K562 (cell line): ENCODE results near the gene VGF. TPM values are rescaled to one million over a fixed set of nuclear protein-coding genes. Genes with fewer than 3 reads are reported as not detected.

ENCODE experiments used
- ATAC-seq: fragments of 200-7000 bp; cut with Tn5 transposase; 3 replicates; pipeline ENCODE4 v1.9.1; 2020; ENCODE audit warnings: moderate library complexity
- BruUV-seq: library from RNA; stranded (reverse); fragments of 400-500 nt; replicated peaks from 2 replicates; lab custom pipeline; 2021; lab: Mats Ljungman, UMichigan
- CTCF ChIA-PET: fragments of 300-600 bp; formaldehyde crosslinking; extraction: SDS; loops from one replicate; lab custom pipeline; 2021; ENCODE audit warnings: low intra/inter-chr PET ratio; lab: Yijun Ruan, JAX
- POLR2A ChIA-PET: fragments of 300-600, 350-650 bp; sonication (Branson Sonifier 250); formaldehyde crosslinking; extraction: SDS; loops from one replicate; lab custom pipeline; 2021; ENCODE audit warnings: antibody characterized with exemption, inconsistent platforms; lab: Yijun Ruan, JAX
- DNase-seq, 4 experiments: peaks; one replicate each; pipeline versions ENCODE4 v3.0.0 to v3.0.0-alpha.2; 2011 to 2018; ENCODE audit warnings: low spot score in 3 of 4, mixed read lengths in 3 of 4; ENCODE audit errors: extremely low read depth in 1 of 4
- FAIRE-seq: peaks from 2 replicates; lab custom pipeline; 2011; peaks lifted over from hg19 to GRCh38; lab: Jason Lieb, UNC
- H2AFZ ChIP-seq: 2 replicates; pipeline ENCODE4 v1.6.0; 2011; ENCODE audit warnings: low read depth, low read length, control low read depth, inconsistent platforms
- H3K27ac ChIP-seq: fragments of 200-600 bp; 3 replicates; pipeline ENCODE4 v1.8.0; 2011; ENCODE audit warnings: low read depth, mild to moderate bottlenecking, control low read depth, inconsistent platforms, low read length, moderate library complexity, mixed read lengths; ENCODE audit errors: extremely low read depth
- H3K27me3 ChIP-seq, 2 experiments: fragments of 300-600 bp in 1 of 2; 2 replicates in 1 of 2; 3 replicates in 1 of 2; pipeline versions ENCODE4 v1.6.0 to v1.8.0; 2011; ENCODE audit warnings: inconsistent platforms in 2 of 2, low read length in 2 of 2, mild to moderate bottlenecking in 1 of 2, mixed read lengths in 1 of 2, moderate library complexity in 1 of 2; ENCODE audit not compliant: control insufficient read depth in 2 of 2, insufficient read depth in 2 of 2
- H3K36me3 ChIP-seq: fragments of 300-600 bp; 3 replicates; pipeline ENCODE4 v1.8.0; 2011; ENCODE audit warnings: mild to moderate bottlenecking, low read length, inconsistent platforms; ENCODE audit not compliant: control insufficient read depth, insufficient read depth
- H3K4me1 ChIP-seq, 2 experiments: fragments of 200-600 bp in 1 of 2; replicated peaks in 1 of 2; 2 replicates in 1 of 2; 3 replicates in 1 of 2; pipeline versions ENCODE4 v1.5.1 to v1.8.0; 2011; ENCODE audit warnings: inconsistent platforms in 2 of 2, low read length in 2 of 2, mild to moderate bottlenecking in 1 of 2, mixed read lengths in 1 of 2, moderate library complexity in 1 of 2; ENCODE audit not compliant: control insufficient read depth in 2 of 2, insufficient read depth in 2 of 2
- H3K4me2 ChIP-seq: 2 replicates; pipeline ENCODE4 v1.6.1; 2011; ENCODE audit warnings: low read length, control low read depth, inconsistent platforms, mixed read lengths; ENCODE audit not compliant: insufficient read depth
- H3K4me3 ChIP-seq: fragments of 200-600 bp; sonication (generic), shearing (Covaris generic); 2 replicates; pipeline ENCODE4 v1.5.1; 2016; ENCODE audit warnings: control low read depth, inconsistent platforms
- H3K79me2 ChIP-seq: fragments of 200-600 bp; 3 replicates; pipeline ENCODE4 v1.8.0; 2011; ENCODE audit warnings: low read length, inconsistent platforms; ENCODE audit not compliant: control insufficient read depth, insufficient read depth
- H3K9ac ChIP-seq, 2 experiments: 2 replicates each; pipeline versions ENCODE4 v1.6.0 to v1.6.1; 2011; ENCODE audit warnings: low read depth in 2 of 2, low read length in 2 of 2, control low read depth in 1 of 2, inconsistent platforms in 1 of 2, mild to moderate bottlenecking in 1 of 2, mixed read lengths in 1 of 2; ENCODE audit not compliant: insufficient read depth in 1 of 2
- H3K9me1 ChIP-seq: one replicate; pipeline ENCODE4 v1.6.0; 2011; ENCODE audit warnings: inconsistent platforms, mild to moderate bottlenecking, low read length, moderate library complexity; ENCODE audit not compliant: control insufficient read depth, insufficient read depth
- H3K9me3 ChIP-seq: replicated peaks from 2 replicates; pipeline ENCODE4 v1.5.1; 2011; ENCODE audit warnings: low read depth, low read length, inconsistent platforms; ENCODE audit not compliant: control insufficient read depth, insufficient read depth
- H4K20me1 ChIP-seq: replicated peaks from 2 replicates; pipeline ENCODE4 v1.6.1; 2011; ENCODE audit warnings: low read length, inconsistent platforms, mixed read lengths; ENCODE audit not compliant: control insufficient read depth, insufficient read depth
- ATF1 ChIP-seq, 2 experiments: fragments of 450-650 bp in 1 of 2; IDR thresholded peaks; 2 replicates each; pipeline ENCODE4 v1.6.1; 2016; ENCODE audit warnings: missing compliant biosample characterization in 1 of 2, missing genetic modification characterization in 1 of 2
- FOS ChIP-seq: IDR thresholded peaks from 3 replicates; pipeline ENCODE4 v1.6.1; 2011; ENCODE audit not compliant: insufficient read length; ENCODE audit errors: extremely low read depth
- PCBP2 ChIP-seq: fragments of 200-400 bp; formaldehyde crosslinking; IDR thresholded peaks from 2 replicates; pipeline ENCODE4 v1.6.1; 2018; ENCODE audit warnings: low read length, low read depth, mild to moderate bottlenecking, moderate library complexity; ENCODE audit not compliant: poor library complexity, severe bottlenecking
- POLR2G ChIP-seq: fragments of 200-400 bp; formaldehyde crosslinking; IDR thresholded peaks from 2 replicates; pipeline ENCODE4 v1.6.1; 2017; ENCODE audit warnings: low read depth, mild to moderate bottlenecking, antibody characterized with exemption, low read length, moderate library complexity
- RBFOX2 ChIP-seq: fragments of 200-400 bp; formaldehyde crosslinking; IDR thresholded peaks from 2 replicates; pipeline ENCODE4 v1.6.1; 2017; ENCODE audit warnings: low read depth, mild to moderate bottlenecking, low read length, moderate library complexity
- SREBF1 ChIP-seq: fragments of 150-350 bp; IDR thresholded peaks from 2 replicates; pipeline ENCODE4 v1.6.1; 2014; ENCODE audit warnings: antibody characterized with exemption, low read depth, low read length, borderline replicate concordance
- ZNF77 ChIP-seq: fragments of 250-450 bp; sonication (Bioruptor Pico); IDR thresholded peaks from 2 replicates; pipeline ENCODE4 v1.5.0; 2020
- WGBS: fragments of 100-300 bp; shearing (Covaris generic); methylation state at CpG from one replicate; pipeline ENCODE4 v1.1.6; 2016; ENCODE audit warnings: low coverage, mixed read lengths; ENCODE audit not compliant: insufficient coverage; ENCODE audit errors: missing lambda C conversion rate; 5-methylcytosine and 5-hydroxymethylcytosine counted together
- in situ Hi-C: fragments of 300-500 bp; cut with MboI; formaldehyde crosslinking; loops from 4 replicates; pipeline ENCODE4 v1.15.0; 2018; ENCODE audit warnings: inconsistent platforms, mixed read lengths
- intact Hi-C: fragments of 100-400 bp; cut with micrococcal nuclease; formaldehyde crosslinking; loops from 2 replicates; pipeline ENCODE4 v1.14.2; 2022
- polyA plus RNA-seq, 8 experiments: library from polyadenylated mRNA; depleted of rRNA in 4 of 8; stranded (reverse) in 5 of 8; unstranded in 3 of 8; fragments of >200 nt; fragmentation: Nextera tagmentation in 2 of 8; fragmentation: Illumina TruSeq in 1 of 8; extraction: Ambion mirVana in 2 of 8; extraction: Trizol in 1 of 8; gene quantifications; 2 replicates each; pipeline versions ENCODE4 v1.2.1 to v1.2.3, GENCODE V29; 2011 to 2014; ENCODE audit warnings: inconsistent platforms in 1 of 8, missing spikeins in 1 of 8
- total RNA-seq, 7 experiments: library from RNA; depleted of rRNA in 6 of 7; stranded (reverse); fragments of >200 nt in 6 of 7; fragmentation: Illumina TruSeq in 2 of 7; extraction: Trizol in 2 of 7; gene quantifications; 2 replicates each; pipeline versions ENCODE4 v1.2.1 to v1.2.3, GENCODE V29; 2011 to 2021; ENCODE audit warnings: low replicate concordance in 1 of 7

Gene VGF
- total and polyA plus RNA-seq, 9 of the 15 experiments (the other 6 are each of a cell fraction or from before 2014, with no cell fraction given), result 0.03 to 5.7 (median 0.34) TPM

GRCh38 chr7:101210143-101210542 is 44.8 kb upstream of the VGF start (continued):
- TF ChIP-seq SREBF1 (no peak), FOS (no peak)

- H3K27me3 ChIP-seq, result no peaks in the 10 kb centered on the region; a peak in 1 of 5 replicates
- TF ChIP-seq ZNF77 (CRISPR knock-in tag) (no peak), POLR2G (0 out of 2 replicates have a peak, but pooled peaks have one; percentile 31), PCBP2 (no peak), ATF1 (CRISPR knock-in tag; IDR thresholded peaks at IDR 0.05) (no peak), ATF1 (tag; IDR thresholded peaks at IDR 0.05) (no peak), RBFOX2 (peak; percentile 48; the same call in 1 of the 2 replicates)
- TF ChIP-seq, all 486 proteins: peak for 2
Observed at GRCh38 chr7:101208794-101209193, 43.4 kb upstream of the VGF start.

More at GRCh38 chr7:101208794-101209193, 43.4 kb upstream of the VGF start:
- Histone ChIP-seq H4K20me1 (no peaks in the 10 kb centered on the region), H3K79me2 (no peaks in the 10 kb centered on the region), H3K9me1 (no peaks in the 10 kb centered on the region), H3K9me3 (no peaks in the 10 kb centered on the region), H3K4me1 (peaks cover 0 to 30% of the 10 kb centered on the region in 2 experiments; a peak in 2 of 5 replicates), H3K9ac (no peak overlapping the region; a peak in 1 of 4 replicates), H3K4me3 (no peak overlapping the region), H3K4me2 (no peak overlapping the region), H3K27ac (no peak overlapping the region), H3K36me3 (peaks cover 63% of the 10 kb centered on the region; the same call in 2 of the 3 replicates), H2AFZ (no peak overlapping the region)
- DNase-seq (no peak), FAIRE-seq (no peak), ATAC-seq (no peak)
- CTCF ChIA-PET, result no interaction called here
- 98% methylated on average over 12 of the region's 14 CpGs for WGBS
- intact Hi-C loops (no loop called here), in situ Hi-C loops (no loop called here)
- POLR2A ChIA-PET, result interaction anchor here (0.7 kb wide), 1 partner anchor 115 kb away, joined by 3 read pairs; no protein-coding TSS in a partner anchor
- no TSS peak for BruUV-seq
